WTC11 (cell line): ENCODE results near the gene GRB10. TPM values are rescaled to one million over a fixed set of nuclear protein-coding genes. Genes with fewer than 3 reads are reported as not detected.

ENCODE experiments used
- ATAC-seq: fragments of 200-7000 bp; cut with Tn5 transposase; 2 replicates; pipeline ENCODE4 v1.10.0; 2021; ENCODE audit warnings: mild to moderate bottlenecking, moderate library complexity
- CTCF ChIA-PET: fragments of 300-600 bp; sonication (Branson Sonifier 250); formaldehyde crosslinking; loops from one replicate; lab custom pipeline; 2021; ENCODE audit warnings: antibody characterized with exemption; lab: Charles Lee
- POLR2A ChIA-PET: fragments of 350-600 bp; sonication (Branson Sonifier 250); formaldehyde crosslinking; loops from one replicate; lab custom pipeline; 2021; ENCODE audit warnings: antibody characterized with exemption; lab: Charles Lee
- DNase-seq: peaks from one replicate; pipeline ENCODE4 v3.0.0; 2021; ENCODE audit warnings: low spot score
- H3K27ac Mint-ChIP-seq: 2 replicates; pipeline ENCODE4 v1.8.0; 2021; ENCODE audit warnings: mixed read lengths
- H3K27me3 Mint-ChIP-seq: 2 replicates; pipeline ENCODE4 v1.8.0; 2021; ENCODE audit warnings: low read depth, mild to moderate bottlenecking, moderate library complexity, mixed read lengths
- H3K36me3 Mint-ChIP-seq: 2 replicates; pipeline ENCODE4 v1.8.0; 2021; ENCODE audit warnings: mixed read lengths
- H3K4me1 Mint-ChIP-seq: 2 replicates; pipeline ENCODE4 v1.8.0; 2022; ENCODE audit warnings: mixed read lengths
- H3K4me3 Mint-ChIP-seq: 2 replicates; pipeline ENCODE4 v1.8.0; 2021; ENCODE audit warnings: mild to moderate bottlenecking, moderate library complexity, mixed read lengths
- H3K9me3 Mint-ChIP-seq: 2 replicates; pipeline ENCODE4 v1.8.0; 2021; ENCODE audit warnings: mixed read lengths
- ATF2 ChIP-seq: sonication (generic); formaldehyde crosslinking; IDR thresholded peaks from 2 replicates; pipeline ENCODE4 v1.8.1; 2022; ENCODE audit warnings: low read depth, missing genetic modification reagents, borderline replicate concordance
- ATF3 ChIP-seq: sonication (generic); formaldehyde crosslinking; conservative IDR thresholded peaks from 2 replicates; pipeline ENCODE4 v1.8.1; 2022; ENCODE audit warnings: mild to moderate bottlenecking, missing genetic modification reagents
- CREB1 ChIP-seq: sonication (generic); formaldehyde crosslinking; IDR thresholded peaks from 2 replicates; pipeline ENCODE4 v1.8.0; 2023; ENCODE audit warnings: mild to moderate bottlenecking, missing genetic modification reagents
- E2F1 ChIP-seq: sonication (generic); formaldehyde crosslinking; IDR thresholded peaks from 2 replicates; pipeline ENCODE4 v1.8.0; 2022; ENCODE audit warnings: mild to moderate bottlenecking, missing genetic modification reagents
- E2F5 ChIP-seq: sonication (generic); formaldehyde crosslinking; IDR thresholded peaks from 2 replicates; pipeline ENCODE4 v1.8.1; 2022; ENCODE audit warnings: mild to moderate bottlenecking, moderate library complexity, missing genetic modification reagents
- FOXJ3 ChIP-seq: sonication (generic); formaldehyde crosslinking; IDR thresholded peaks from 2 replicates; pipeline ENCODE4 v1.9.0; 2021; ENCODE audit warnings: missing genetic modification reagents, mild to moderate bottlenecking, borderline replicate concordance
- FOXK1 ChIP-seq: sonication (generic); formaldehyde crosslinking; IDR thresholded peaks from 2 replicates; pipeline ENCODE4 v1.8.0; 2022; ENCODE audit warnings: mild to moderate bottlenecking, moderate library complexity, missing genetic modification reagents
- FOXP1 ChIP-seq: sonication (generic); formaldehyde crosslinking; IDR thresholded peaks from 2 replicates; pipeline ENCODE4 v1.8.0; 2022; ENCODE audit warnings: missing genetic modification reagents, mild to moderate bottlenecking, moderate library complexity, borderline replicate concordance
- HMGA2 ChIP-seq: fragments of 250-450 bp; sonication (Bioruptor Pico); IDR thresholded peaks from 2 replicates; pipeline ENCODE4 v1.4.0; 2021; ENCODE audit warnings: mild to moderate bottlenecking, moderate library complexity
- MXD4 ChIP-seq: fragments of 250-450 bp; sonication (Bioruptor Pico); IDR thresholded peaks from 2 replicates; pipeline ENCODE4 v1.8.0; 2021; ENCODE audit warnings: mild to moderate bottlenecking, moderate library complexity, borderline replicate concordance
- NFATC4 ChIP-seq: fragments of 250-450 bp; sonication (Bioruptor Pico); IDR thresholded peaks from 2 replicates; pipeline ENCODE4 v1.9.0; 2021; ENCODE audit warnings: mild to moderate bottlenecking
- NR3C1 ChIP-seq: sonication (generic); formaldehyde crosslinking; conservative IDR thresholded peaks from 2 replicates; pipeline ENCODE4 v1.8.1; 2023; ENCODE audit warnings: low read depth, mild to moderate bottlenecking, missing genetic modification reagents
- TCF7 ChIP-seq: sonication (generic); formaldehyde crosslinking; IDR thresholded peaks from 2 replicates; pipeline ENCODE4 v1.8.0; 2022; ENCODE audit warnings: mild to moderate bottlenecking, low read depth, missing genetic modification reagents, moderate library complexity
- TP53 ChIP-seq: sonication (generic); formaldehyde crosslinking; IDR thresholded peaks from 2 replicates; pipeline ENCODE4 v1.8.1; 2023; ENCODE audit warnings: mild to moderate bottlenecking, missing genetic modification reagents
- ZNF121 ChIP-seq: sonication (generic); formaldehyde crosslinking; IDR thresholded peaks from 2 replicates; pipeline ENCODE4 v1.8.0; 2023; ENCODE audit warnings: missing genetic modification reagents
- ZNF138 ChIP-seq: sonication (generic); formaldehyde crosslinking; conservative IDR thresholded peaks from 2 replicates; pipeline ENCODE4 v1.8.1; 2022; ENCODE audit warnings: mild to moderate bottlenecking, moderate library complexity, missing genetic modification reagents
- ZNF232 ChIP-seq: sonication (generic); formaldehyde crosslinking; IDR thresholded peaks from 2 replicates; pipeline ENCODE4 v1.8.0; 2022; ENCODE audit warnings: mild to moderate bottlenecking, missing genetic modification reagents
- ZNF263 ChIP-seq: sonication (generic); formaldehyde crosslinking; IDR thresholded peaks from 2 replicates; pipeline ENCODE4 v1.8.1; 2022; ENCODE audit warnings: low read depth, mild to moderate bottlenecking, moderate library complexity, missing genetic modification reagents
- ZNF281 ChIP-seq: sonication (generic); formaldehyde crosslinking; IDR thresholded peaks from 2 replicates; pipeline ENCODE4 v1.8.0; 2023; ENCODE audit warnings: mild to moderate bottlenecking, missing genetic modification reagents
- ZNF512 ChIP-seq: sonication (generic); formaldehyde crosslinking; IDR thresholded peaks from 2 replicates; pipeline ENCODE4 v1.8.1; 2022; ENCODE audit warnings: missing genetic modification reagents, borderline replicate concordance
- ZNF532 ChIP-seq: fragments of 250-450 bp; sonication (Bioruptor Pico); IDR thresholded peaks from 2 replicates; pipeline ENCODE4 v1.9.0; 2021; ENCODE audit warnings: mild to moderate bottlenecking, borderline replicate concordance
- total RNA-seq: library from RNA; stranded (reverse); gene quantifications from 3 replicates; pipeline ENCODE4 v1.2.3, GENCODE V29; 2021

The GRB10 gene
- total RNA-seq, 1 experiment from 2014 or later: 103 TPM

- TF ChIP-seq CREB1 (no peak), FOXJ3 (CRISPR knock-in tag) (no peak), HMGA2 (CRISPR knock-in tag) (no peak), ZNF512 (no peak), FOXP1 (CRISPR knock-in tag) (no peak), ATF2 (CRISPR knock-in tag) (no peak), NFATC4 (no peak), ZNF263 (CRISPR knock-in tag) (no peak), FOXK1 (CRISPR knock-in tag) (no peak), E2F1 (no peak), NR3C1 (no peak), TP53 (CRISPR knock-in tag) (no peak)
- no peak overlapping the region for H3K27ac Mint-ChIP-seq
- no peaks in the 10 kb centered on the region for H3K27me3 Mint-ChIP-seq
- POLR2A ChIA-PET: no interaction called here
- peaks cover 4% of the 10 kb centered on the region for H3K9me3 Mint-ChIP-seq
- CTCF ChIA-PET: interaction anchor here (1.5 kb wide), 1 partner anchor 335 kb away, joined by 3 read pairs; no protein-coding TSS in a partner anchor
- H3K4me3 Mint-ChIP-seq: no peak overlapping the region
- H3K4me1 Mint-ChIP-seq: no peaks in the 10 kb centered on the region
- H3K36me3 Mint-ChIP-seq: peaks cover 34% of the 10 kb centered on the region
- DNase-seq: no peak
- peak; percentile 43 for ATAC-seq
Observed at GRCh38 chr7:50665403-50666123, 117.1 kb downstream of the GRB10 start.

GRCh38 chr7:50664937-50665336 lies 117.8 kb downstream of the GRB10 start:
- Mint-ChIP-seq H3K36me3 (peaks cover 33% of the 10 kb centered on the region), H3K27me3 (no peaks in the 10 kb centered on the region), H3K27ac (no peak overlapping the region), H3K4me3 (no peak overlapping the region), H3K4me1 (peaks cover 2% of the 10 kb centered on the region), H3K9me3 (peaks cover 2% of the 10 kb centered on the region)
- ChIA-PET CTCF (interaction anchor here (1.5 kb wide), 1 partner anchor 336 kb away, joined by 3 read pairs; no protein-coding TSS in a partner anchor), POLR2A (no interaction called here)
- no peak for DNase-seq
- ATAC-seq: no peak
- TF ChIP-seq E2F1 (no peak), ATF3 (CRISPR knock-in tag) (no peak), ZNF138 (CRISPR knock-in tag) (no peak), ZNF232 (CRISPR knock-in tag) (no peak), MXD4 (CRISPR knock-in tag) (no peak), ZNF121 (no peak), TCF7 (no peak), ZNF532 (CRISPR knock-in tag) (no peak), ZNF281 (CRISPR knock-in tag) (no peak), E2F5 (no peak)
